OCI-LY3 (cell line): ENCODE results near the gene PIH1D2.

Experiments used
- CTCF ChIP-seq: fragments of 200-600, 300-600 bp; sonication (generic); IDR thresholded peaks from 2 replicates; pipeline ENCODE4 v1.5.1; 2014; ENCODE audit warnings: antibody characterized with exemption, low read length, low read depth
- EZH2phosphoT487 ChIP-seq: fragments of 200-600 bp; shearing (Covaris generic); IDR thresholded peaks from 2 replicates; pipeline ENCODE4 v1.6.1; 2018; ENCODE audit warnings: antibody characterized with exemption, mixed run types, low read depth

GRCh38 chr11:112033902-112034301 is 39.9 kb downstream of the PIH1D2 start:
- no peak for TF ChIP-seq CTCF
- TF ChIP-seq EZH2phosphoT487, result no peak
